ENCODE data around the gene SLC14A1. TPM values are rescaled to one million over a fixed set of nuclear protein-coding genes. Genes with fewer than 3 reads are reported as not detected.

The SLC14A1 gene
- total RNA-seq, 1 experiment from 2014 or later = 44.9 TPM

DNA sequence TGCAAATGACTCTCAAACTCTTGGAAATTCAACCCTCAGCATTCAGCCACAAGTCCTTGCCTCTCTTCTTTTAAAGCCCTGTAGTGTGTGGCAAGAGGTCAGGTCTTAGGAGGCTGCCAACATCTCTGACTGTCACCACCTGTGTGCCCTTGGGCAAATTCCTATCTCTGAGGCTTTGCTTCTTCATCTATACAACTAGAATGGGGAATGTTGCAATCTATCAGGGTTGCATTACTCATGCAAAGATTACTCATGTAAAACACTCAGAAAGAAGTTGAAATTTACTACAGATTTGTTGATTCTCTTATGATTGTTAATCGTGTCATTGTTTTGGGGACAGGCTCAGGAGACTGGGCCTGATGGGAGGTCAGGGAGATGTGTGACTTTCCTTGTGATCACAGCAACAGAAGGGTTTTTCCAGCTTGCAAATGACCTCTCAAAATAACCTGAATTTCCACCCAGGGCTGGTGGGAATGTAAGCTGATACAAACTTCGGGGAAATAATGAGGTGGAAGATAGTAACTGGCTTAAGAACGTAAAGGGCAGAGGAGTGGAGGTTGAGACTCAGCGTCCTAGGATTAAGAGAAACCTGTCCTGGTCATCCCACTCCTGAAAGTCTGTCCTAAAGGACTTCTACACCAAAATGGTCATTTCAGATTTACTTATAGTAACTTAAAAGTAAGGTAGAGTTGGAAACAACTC, 69.4 kb downstream of the SLC14A1 start:
- DNase-seq (ENCODE audit: low read depth) = peak; percentile 97

DNA sequence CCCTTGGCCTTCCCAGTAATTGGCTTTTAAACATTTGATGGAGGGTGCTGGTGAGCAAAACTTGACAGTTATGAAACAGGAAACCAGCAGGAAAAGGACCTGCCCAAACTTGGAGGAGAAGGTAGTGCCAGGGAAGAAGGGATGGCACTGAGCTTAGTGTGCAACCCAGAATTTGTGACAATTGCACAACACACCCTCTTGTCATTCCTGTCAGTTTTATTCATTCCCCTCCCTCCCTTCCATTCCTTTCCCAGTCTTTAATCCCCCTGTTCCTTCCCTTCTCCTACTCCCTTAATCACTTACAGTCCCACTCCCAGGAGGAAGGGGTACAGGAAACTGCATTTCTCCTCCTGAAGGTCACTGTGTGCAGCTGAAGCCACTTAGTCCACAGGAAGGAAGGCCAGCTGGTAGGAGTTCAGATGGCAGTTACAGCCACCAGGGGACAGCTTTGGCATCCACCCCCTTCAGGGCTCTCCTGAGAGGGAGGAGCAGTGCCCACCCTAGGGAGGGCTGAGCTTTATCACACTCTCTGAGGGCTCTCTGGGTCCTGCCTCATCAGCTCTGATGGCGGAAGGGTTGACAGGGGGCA, 77.5 kb downstream of the SLC14A1 start:
- DNase-seq (ENCODE audit: low read depth) = peak; percentile 32

Small RNA genes within 50 kb of the gene (small RNA-seq; reads per million reads assigned to genes)
- gene AC087685.1 = not detected

Other genes starting within 250 kb of the SLC14A1 start
- not detected in 2 replicates for gene SLC14A2, start 108.7 kb upstream of the SLC14A1 start, total RNA-seq (2014; rRNA removed; shearing (Covaris generic))
- 7.5 and 9.1 TPM in 2 replicates for gene SIGLEC15, start 101.5 kb downstream of the SLC14A1 start, total RNA-seq (2014; rRNA removed; shearing (Covaris generic))
- 10.2 and 12.7 TPM in 2 replicates for gene EPG5, start 243.1 kb downstream of the SLC14A1 start, total RNA-seq (2014; rRNA removed; shearing (Covaris generic))

Data from HT1080 (cell line).